Liver (tissue), 3 donors: ENCODE data around the gene MBP.

Experiments
- EGR1 ChIP-seq, 2 donors: IDR thresholded peaks; 2 replicates each; pipeline ENCODE4 v1.6.1; 2016 to 2018; ENCODE audit warnings: antibody characterized with exemption in 2 of 2, low read depth in 2 of 2
- GABPA ChIP-seq, 2 donors: IDR thresholded peaks in 1 of 2; conservative IDR thresholded peaks in 1 of 2; 2 replicates each; pipeline ENCODE4 v1.6.1; 2016; ENCODE audit warnings: antibody characterized with exemption in 2 of 2, mild to moderate bottlenecking in 1 of 2, moderate library complexity in 1 of 2
- HNF4A ChIP-seq, 2 donors: conservative IDR thresholded peaks; 2 replicates each; pipeline ENCODE4 v1.6.1; 2016; ENCODE audit warnings: antibody characterized with exemption in 2 of 2, mild to moderate bottlenecking in 2 of 2
- JUND ChIP-seq, 2 donors: IDR thresholded peaks; 2 replicates each; pipeline ENCODE4 v1.6.1; 2016; ENCODE audit warnings: antibody characterized with exemption in 2 of 2
- RAD21 ChIP-seq, 2 donors: IDR thresholded peaks; 2 replicates each; pipeline ENCODE4 v1.6.1; 2016; ENCODE audit warnings: antibody characterized with exemption in 2 of 2, mild to moderate bottlenecking in 2 of 2
- SP1 ChIP-seq: IDR thresholded peaks from 2 replicates; pipeline ENCODE4 v1.6.1; 2018; ENCODE audit warnings: antibody characterized with exemption, mild to moderate bottlenecking
- TAF1 ChIP-seq: conservative IDR thresholded peaks from 2 replicates; pipeline ENCODE4 v1.6.1; 2016; ENCODE audit warnings: antibody characterized with exemption, mild to moderate bottlenecking
- YY1 ChIP-seq: IDR thresholded peaks from 2 replicates; pipeline ENCODE4 v1.6.1; 2016; ENCODE audit warnings: antibody characterized with exemption, mild to moderate bottlenecking
- TF ChIP-seq, protein P1 (sequence below): fragments of 150-350 bp; IDR thresholded peaks from 2 replicates; pipeline ENCODE4 v1.5.1; 2017; ENCODE audit warnings: improper control_type of control experiment, low read depth, low read length; ENCODE audit not compliant: missing input control
- TF ChIP-seq, protein P2 (sequence below): IDR thresholded peaks from 2 replicates; pipeline ENCODE4 v1.6.1; 2016; ENCODE audit warnings: antibody characterized with exemption
- TF ChIP-seq, protein P3 (sequence below): IDR thresholded peaks from 2 replicates; pipeline ENCODE4 v1.6.1; 2016; ENCODE audit warnings: antibody characterized with exemption, mild to moderate bottlenecking
- TF ChIP-seq, protein P4 (sequence below): IDR thresholded peaks from 2 replicates; pipeline ENCODE4 v1.6.1; 2016; ENCODE audit warnings: antibody characterized with exemption
- TF ChIP-seq, protein P5 (sequence below): IDR thresholded peaks from 2 replicates; pipeline ENCODE4 v1.6.1; 2016; ENCODE audit warnings: antibody characterized with exemption
- donor health status: healthy.
- donor health status: healthy.

DNA sequence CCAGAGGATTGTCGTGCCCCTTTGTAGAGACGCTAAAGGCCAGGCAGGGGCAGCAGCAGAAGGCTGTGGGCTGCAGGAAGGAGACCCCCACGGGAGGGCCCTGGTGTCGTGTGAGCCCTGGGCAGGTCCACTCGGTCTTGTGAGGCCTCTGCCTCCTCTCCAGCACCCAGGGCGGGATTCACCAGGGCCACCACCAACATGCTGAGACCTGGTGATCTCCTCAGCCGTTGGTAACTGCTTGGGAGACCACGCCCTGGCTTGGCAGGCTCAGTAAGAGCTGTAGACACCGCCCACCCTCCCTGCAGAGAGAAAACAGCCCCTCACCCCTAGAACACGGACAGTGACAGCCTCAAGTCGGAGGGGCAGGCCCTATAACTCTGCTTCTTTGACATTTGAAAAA lies 21.1 kb downstream of the MBP start:
- TF ChIP-seq, protein P1, sequence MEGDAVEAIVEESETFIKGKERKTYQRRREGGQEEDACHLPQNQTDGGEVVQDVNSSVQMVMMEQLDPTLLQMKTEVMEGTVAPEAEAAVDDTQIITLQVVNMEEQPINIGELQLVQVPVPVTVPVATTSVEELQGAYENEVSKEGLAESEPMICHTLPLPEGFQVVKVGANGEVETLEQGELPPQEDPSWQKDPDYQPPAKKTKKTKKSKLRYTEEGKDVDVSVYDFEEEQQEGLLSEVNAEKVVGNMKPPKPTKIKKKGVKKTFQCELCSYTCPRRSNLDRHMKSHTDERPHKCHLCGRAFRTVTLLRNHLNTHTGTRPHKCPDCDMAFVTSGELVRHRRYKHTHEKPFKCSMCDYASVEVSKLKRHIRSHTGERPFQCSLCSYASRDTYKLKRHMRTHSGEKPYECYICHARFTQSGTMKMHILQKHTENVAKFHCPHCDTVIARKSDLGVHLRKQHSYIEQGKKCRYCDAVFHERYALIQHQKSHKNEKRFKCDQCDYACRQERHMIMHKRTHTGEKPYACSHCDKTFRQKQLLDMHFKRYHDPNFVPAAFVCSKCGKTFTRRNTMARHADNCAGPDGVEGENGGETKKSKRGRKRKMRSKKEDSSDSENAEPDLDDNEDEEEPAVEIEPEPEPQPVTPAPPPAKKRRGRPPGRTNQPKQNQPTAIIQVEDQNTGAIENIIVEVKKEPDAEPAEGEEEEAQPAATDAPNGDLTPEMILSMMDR = no peak
- TF ChIP-seq, protein P2, sequence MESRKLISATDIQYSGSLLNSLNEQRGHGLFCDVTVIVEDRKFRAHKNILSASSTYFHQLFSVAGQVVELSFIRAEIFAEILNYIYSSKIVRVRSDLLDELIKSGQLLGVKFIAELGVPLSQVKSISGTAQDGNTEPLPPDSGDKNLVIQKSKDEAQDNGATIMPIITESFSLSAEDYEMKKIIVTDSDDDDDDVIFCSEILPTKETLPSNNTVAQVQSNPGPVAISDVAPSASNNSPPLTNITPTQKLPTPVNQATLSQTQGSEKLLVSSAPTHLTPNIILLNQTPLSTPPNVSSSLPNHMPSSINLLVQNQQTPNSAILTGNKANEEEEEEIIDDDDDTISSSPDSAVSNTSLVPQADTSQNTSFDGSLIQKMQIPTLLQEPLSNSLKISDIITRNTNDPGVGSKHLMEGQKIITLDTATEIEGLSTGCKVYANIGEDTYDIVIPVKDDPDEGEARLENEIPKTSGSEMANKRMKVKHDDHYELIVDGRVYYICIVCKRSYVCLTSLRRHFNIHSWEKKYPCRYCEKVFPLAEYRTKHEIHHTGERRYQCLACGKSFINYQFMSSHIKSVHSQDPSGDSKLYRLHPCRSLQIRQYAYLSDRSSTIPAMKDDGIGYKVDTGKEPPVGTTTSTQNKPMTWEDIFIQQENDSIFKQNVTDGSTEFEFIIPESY = no peak
- no peak for TF ChIP-seq SP1
- TF ChIP-seq, protein P3, sequence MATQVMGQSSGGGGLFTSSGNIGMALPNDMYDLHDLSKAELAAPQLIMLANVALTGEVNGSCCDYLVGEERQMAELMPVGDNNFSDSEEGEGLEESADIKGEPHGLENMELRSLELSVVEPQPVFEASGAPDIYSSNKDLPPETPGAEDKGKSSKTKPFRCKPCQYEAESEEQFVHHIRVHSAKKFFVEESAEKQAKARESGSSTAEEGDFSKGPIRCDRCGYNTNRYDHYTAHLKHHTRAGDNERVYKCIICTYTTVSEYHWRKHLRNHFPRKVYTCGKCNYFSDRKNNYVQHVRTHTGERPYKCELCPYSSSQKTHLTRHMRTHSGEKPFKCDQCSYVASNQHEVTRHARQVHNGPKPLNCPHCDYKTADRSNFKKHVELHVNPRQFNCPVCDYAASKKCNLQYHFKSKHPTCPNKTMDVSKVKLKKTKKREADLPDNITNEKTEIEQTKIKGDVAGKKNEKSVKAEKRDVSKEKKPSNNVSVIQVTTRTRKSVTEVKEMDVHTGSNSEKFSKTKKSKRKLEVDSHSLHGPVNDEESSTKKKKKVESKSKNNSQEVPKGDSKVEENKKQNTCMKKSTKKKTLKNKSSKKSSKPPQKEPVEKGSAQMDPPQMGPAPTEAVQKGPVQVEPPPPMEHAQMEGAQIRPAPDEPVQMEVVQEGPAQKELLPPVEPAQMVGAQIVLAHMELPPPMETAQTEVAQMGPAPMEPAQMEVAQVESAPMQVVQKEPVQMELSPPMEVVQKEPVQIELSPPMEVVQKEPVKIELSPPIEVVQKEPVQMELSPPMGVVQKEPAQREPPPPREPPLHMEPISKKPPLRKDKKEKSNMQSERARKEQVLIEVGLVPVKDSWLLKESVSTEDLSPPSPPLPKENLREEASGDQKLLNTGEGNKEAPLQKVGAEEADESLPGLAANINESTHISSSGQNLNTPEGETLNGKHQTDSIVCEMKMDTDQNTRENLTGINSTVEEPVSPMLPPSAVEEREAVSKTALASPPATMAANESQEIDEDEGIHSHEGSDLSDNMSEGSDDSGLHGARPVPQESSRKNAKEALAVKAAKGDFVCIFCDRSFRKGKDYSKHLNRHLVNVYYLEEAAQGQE = no peak
- TF ChIP-seq, protein P4, sequence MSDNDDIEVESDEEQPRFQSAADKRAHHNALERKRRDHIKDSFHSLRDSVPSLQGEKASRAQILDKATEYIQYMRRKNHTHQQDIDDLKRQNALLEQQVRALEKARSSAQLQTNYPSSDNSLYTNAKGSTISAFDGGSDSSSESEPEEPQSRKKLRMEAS = no peak
- TF ChIP-seq GABPA (IDR thresholded peaks at IDR 0.05 in 1 of 2, conservative IDR thresholded peaks at IDR 0.05 in 1 of 2) = no peak
- TF ChIP-seq RAD21 (IDR thresholded peaks at IDR 0.05) = no peak
- no peak for TF ChIP-seq TAF1
- no peak for TF ChIP-seq YY1
- no peak for TF ChIP-seq EGR1 (IDR thresholded peaks at IDR 0.05; ENCODE audit: low read depth in 2 of 2)
- no peak for TF ChIP-seq HNF4A (conservative IDR thresholded peaks at IDR 0.05)
- TF ChIP-seq, protein P5, sequence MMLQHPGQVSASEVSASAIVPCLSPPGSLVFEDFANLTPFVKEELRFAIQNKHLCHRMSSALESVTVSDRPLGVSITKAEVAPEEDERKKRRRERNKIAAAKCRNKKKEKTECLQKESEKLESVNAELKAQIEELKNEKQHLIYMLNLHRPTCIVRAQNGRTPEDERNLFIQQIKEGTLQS = no peak
- no peak for TF ChIP-seq JUND (IDR thresholded peaks at IDR 0.05)
